CD4-positive, alpha-beta T cell treated with Interleukin-21 for 1 hour (primary cell): ENCODE results near the gene SERF1B.
"Not testable (repeated sequence)": the region's sequence is repeated elsewhere in the genome, so short reads cannot be mapped to it uniquely, and the experiment has no call there.

Experiments used
- DNase-seq: peaks from one replicate; pipeline ENCODE4 v3.0.0-alpha.2; 2020

The SERF1B gene

GRCh38 chr5:70025106-70025844 lies at the start of gene SERF1B:
SERF1B (plus strand) TSS chr5:70025251; CDS start chr5:70025452, 201 bp downstream.
- not testable (repeated sequence) for DNase-seq

GRCh38 chr5:69991713-69992112 lies 33.3 kb upstream of the SERF1B start:
- not testable (repeated sequence) for DNase-seq

- not testable (repeated sequence) for DNase-seq
These were observed 29.5 kb upstream of the SERF1B start for GRCh38 chr5:69995535-69995934.

GRCh38 chr5:70020660-70021059 lies 4.4 kb upstream of the SERF1B start:
- not testable (repeated sequence) for DNase-seq

- DNase-seq = not testable (repeated sequence)
These were observed 744 bp downstream of the SERF1B start for GRCh38 chr5:70025845-70026145.

- not testable (repeated sequence) for DNase-seq
These were observed 6.2 kb downstream of the SERF1B start for GRCh38 chr5:70031204-70031603.

GRCh38 chr5:70041411-70041810 lies 16.4 kb downstream of the SERF1B start:
- DNase-seq = not testable (repeated sequence)

- DNase-seq = not testable (repeated sequence)
These were observed 24.7 kb downstream of the SERF1B start for GRCh38 chr5:70049790-70050142.

GRCh38 chr5:70056289-70056942 lies 31.4 kb downstream of the SERF1B start:
- not testable (repeated sequence) for DNase-seq

GRCh38 chr5:70057140-70057539 lies 32.1 kb downstream of the SERF1B start:
- not testable (repeated sequence) for DNase-seq

- DNase-seq = not testable (repeated sequence)
These were observed 52.6 kb downstream of the SERF1B start for GRCh38 chr5:70077632-70078031.

GRCh38 chr5:70088907-70089464 lies 63.9 kb downstream of the SERF1B start:
- not testable (repeated sequence) for DNase-seq

- not testable (repeated sequence) for DNase-seq
These were observed 66.7 kb downstream of the SERF1B start for GRCh38 chr5:70091776-70092175.
